GM13977 (cell line): ENCODE data around the gene CXCL6.

Experiments
- DNase-seq: peaks from one replicate; pipeline ENCODE4 v3.0.0; 2012; ENCODE audit warnings: low spot score
- in situ Hi-C: fragments of 300-500 bp; cut with MboI; formaldehyde crosslinking; loops from one replicate; pipeline ENCODE4 v1.12.0; 2022; ENCODE audit warnings: low sequenced_read_pairs, low pct_unique_long_range_greater_than_20kb, mixed read lengths, inconsistent platforms; ENCODE audit not compliant: unreplicated experiment
- TF ChIP-seq, protein P1 (sequence below): IDR thresholded peaks from 2 replicates; pipeline ENCODE4 v1.5.1; 2012; ENCODE audit warnings: mild to moderate bottlenecking, control low read depth; ENCODE audit not compliant: insufficient read depth; ENCODE audit errors: extremely low read depth, missing control alignments

The CXCL6 gene

DNA sequence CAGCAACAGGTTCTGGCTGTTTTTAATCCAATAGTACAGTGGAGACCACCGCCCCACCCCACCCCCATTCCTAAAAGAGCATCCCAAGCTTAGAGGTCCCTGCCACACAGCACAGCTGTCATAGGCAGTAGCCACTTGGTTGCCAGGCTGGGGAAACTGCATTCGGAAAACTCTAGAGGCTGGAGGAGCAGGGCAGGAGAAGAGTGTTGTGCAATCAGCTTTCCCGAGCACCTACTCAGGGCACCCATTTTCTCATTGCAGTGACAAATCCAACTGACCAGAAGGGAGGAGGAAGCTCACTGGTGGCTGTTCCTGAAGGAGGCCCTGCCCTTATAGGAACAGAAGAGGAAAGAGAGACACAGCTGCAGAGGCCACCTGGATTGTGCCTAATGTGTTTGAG is 33.8 kb downstream of the CXCL6 start:
- in situ Hi-C loops: no loop called here
- no peak for DNase-seq
- TF ChIP-seq, protein P1, sequence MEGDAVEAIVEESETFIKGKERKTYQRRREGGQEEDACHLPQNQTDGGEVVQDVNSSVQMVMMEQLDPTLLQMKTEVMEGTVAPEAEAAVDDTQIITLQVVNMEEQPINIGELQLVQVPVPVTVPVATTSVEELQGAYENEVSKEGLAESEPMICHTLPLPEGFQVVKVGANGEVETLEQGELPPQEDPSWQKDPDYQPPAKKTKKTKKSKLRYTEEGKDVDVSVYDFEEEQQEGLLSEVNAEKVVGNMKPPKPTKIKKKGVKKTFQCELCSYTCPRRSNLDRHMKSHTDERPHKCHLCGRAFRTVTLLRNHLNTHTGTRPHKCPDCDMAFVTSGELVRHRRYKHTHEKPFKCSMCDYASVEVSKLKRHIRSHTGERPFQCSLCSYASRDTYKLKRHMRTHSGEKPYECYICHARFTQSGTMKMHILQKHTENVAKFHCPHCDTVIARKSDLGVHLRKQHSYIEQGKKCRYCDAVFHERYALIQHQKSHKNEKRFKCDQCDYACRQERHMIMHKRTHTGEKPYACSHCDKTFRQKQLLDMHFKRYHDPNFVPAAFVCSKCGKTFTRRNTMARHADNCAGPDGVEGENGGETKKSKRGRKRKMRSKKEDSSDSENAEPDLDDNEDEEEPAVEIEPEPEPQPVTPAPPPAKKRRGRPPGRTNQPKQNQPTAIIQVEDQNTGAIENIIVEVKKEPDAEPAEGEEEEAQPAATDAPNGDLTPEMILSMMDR: no peak

DNA sequence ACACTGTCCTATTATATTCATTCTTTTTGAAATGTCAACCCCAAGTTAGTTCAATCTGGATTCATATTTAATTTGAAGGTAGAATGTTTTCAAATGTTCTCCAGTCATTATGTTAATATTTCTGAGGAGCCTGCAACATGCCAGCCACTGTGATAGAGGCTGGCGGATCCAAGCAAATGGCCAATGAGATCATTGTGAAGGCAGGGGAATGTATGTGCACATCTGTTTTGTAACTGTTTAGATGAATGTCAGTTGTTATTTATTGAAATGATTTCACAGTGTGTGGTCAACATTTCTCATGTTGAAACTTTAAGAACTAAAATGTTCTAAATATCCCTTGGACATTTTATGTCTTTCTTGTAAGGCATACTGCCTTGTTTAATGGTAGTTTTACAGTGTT is 34.3 kb downstream of the CXCL6 start:
- DNase-seq: no peak
- in situ Hi-C loops: no loop called here
- TF ChIP-seq, protein P1: no peak

DNA sequence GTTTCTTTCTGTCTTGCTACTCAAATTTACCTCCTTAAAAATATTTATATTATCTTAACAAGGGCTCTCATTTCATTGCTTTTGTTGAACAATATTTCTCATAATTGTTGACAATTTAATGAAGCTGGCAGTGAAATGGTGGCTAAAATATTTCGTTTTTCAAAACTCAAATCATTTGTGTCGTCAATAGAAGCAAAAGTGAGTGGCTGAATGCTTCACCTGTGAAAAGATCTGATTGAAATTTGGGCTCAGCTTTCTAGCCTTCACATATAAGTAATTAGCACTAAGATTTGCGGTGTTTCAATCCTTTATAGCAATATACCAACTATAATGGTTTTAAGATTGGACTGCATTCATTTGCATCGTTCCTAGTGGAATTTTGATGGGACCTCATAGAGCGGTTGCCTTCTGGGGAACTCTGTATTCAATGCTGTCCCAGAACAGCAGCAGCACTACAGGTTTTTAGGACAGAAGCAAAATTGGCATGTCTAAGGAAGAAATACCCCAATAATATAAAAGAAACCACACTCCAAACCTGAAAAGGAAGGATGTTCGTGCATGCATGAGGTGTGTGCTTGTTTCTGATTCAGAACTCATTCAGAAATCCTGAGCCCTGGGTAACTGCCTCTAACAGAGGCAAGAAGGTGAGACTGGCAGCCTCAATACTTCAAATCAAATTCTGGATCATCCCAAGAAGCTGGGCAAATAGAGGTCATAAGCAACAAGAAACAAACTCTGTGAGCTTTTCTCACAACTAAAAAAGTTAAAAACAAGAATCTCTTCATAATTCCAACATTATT is 35.2 kb downstream of the CXCL6 start:
- in situ Hi-C loops: no loop called here
- DNase-seq: no peak
- TF ChIP-seq, protein P1: no peak

DNA sequence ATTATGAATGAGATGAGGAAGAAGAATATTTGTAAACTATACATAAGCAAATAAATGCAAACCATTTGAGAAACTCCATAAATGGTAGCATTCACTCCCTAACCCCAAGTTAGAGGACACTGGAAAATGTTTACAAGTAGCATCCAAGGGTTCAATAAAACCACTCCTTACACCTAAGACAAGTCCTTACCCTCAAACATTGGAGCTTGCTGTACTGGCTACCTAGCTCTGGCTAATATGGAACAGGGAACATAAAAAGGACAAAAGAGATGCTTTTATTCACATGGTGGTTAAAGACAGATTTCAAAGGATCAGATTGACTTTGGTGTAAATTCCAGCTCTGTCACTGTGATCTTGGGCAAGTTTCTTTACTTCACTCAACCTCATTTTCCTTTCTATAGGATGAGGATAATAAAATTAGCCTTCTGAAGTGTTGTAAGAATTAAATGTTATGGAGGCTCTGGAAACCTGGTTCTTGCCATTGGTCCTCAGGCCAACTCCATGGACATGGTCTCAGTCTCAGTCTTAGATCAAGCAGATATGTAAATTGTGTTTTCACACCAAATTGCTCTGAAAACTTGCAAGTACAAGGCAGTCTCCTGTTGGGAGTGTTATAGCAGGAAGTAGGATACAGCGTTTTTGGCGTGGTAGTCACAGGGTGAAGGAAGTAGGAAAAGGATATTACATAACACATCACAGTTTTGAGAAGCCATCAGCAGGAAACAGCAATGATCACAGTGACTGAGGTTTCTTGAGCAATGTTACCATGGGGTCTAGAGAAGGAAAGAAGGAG is 36.0 kb downstream of the CXCL6 start:
- TF ChIP-seq, protein P1: no peak
- in situ Hi-C loops: no loop called here
- DNase-seq: no peak

DNA sequence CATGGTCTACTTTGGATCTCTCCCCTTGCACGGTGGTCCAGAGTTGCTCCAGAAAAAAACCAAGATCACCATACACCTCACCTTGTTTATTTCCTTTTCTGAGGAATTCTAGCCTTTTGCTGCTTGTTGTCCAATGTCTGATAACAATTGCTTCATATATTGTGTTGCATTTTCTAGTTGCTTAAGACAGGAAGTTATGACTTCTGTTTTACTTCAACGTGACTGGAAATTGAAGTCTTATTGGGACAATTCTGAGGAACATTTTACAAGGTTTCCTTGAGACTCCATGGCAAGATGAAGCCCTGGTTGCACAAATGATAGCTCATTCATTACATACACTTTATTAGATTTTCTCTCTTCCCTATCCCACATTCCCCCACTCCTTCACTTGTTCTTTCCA is 37.9 kb downstream of the CXCL6 start:
- DNase-seq: no peak
- in situ Hi-C loops: no loop called here
- TF ChIP-seq, protein P1: no peak

DNA sequence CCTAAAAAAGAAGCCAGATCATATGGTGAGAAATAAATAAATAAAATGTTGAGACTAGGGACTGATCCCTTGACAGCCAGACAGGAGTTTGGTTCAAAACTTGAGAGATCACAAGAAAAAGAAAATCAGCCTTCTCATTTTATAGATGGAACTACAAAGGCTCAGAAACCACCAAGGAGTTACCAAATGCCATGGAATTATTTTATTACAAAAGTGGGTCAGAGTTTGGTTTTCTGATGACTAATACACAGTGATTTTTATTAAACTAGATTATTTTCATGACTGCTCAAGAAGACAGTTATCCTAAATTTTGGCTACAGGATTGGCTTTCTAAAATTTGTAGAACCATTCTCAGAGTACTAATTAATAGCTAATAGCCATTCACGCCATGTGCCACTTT is 38.9 kb downstream of the CXCL6 start:
- DNase-seq: no peak
- in situ Hi-C loops: no loop called here
- TF ChIP-seq, protein P1: no peak
